ENCODE measurements around the gene AGRN.

GRCh38 chr1:1004420-1004779, 15.5 kb upstream of the AGRN start:
- TF ChIP-seq POLR2A (IDR thresholded peaks at IDR 0.05) (no peak), CTCF (IDR thresholded peaks at IDR 0.05) (no peak)
